H9 (cell line): Measurements from ENCODE around the gene MLC1. TPM values are rescaled to one million over a fixed set of nuclear protein-coding genes. Genes with fewer than 3 reads are reported as not detected.

Source experiments
- DNase-seq: peaks from one replicate; pipeline ENCODE4 v3.0.0-alpha.2; 2017
- H2AFZ ChIP-seq: one replicate; pipeline ENCODE4 v1.6.1; 2013; ENCODE audit warnings: mild to moderate bottlenecking, low read length, control low read depth, moderate library complexity
- H2AK5ac ChIP-seq: 2 replicates; pipeline ENCODE4 v1.6.1; 2013; ENCODE audit warnings: low read length, control low read depth, mixed read lengths; ENCODE audit not compliant: insufficient read length
- H2BK120ac ChIP-seq: one replicate; pipeline ENCODE4 v1.6.1; 2013; ENCODE audit warnings: low read depth, mild to moderate bottlenecking, low read length, control low read depth, inconsistent platforms; ENCODE audit not compliant: poor library complexity, severe bottlenecking
- H2BK12ac ChIP-seq: 2 replicates; pipeline ENCODE4 v1.6.1; 2013; ENCODE audit warnings: low read length, control low read depth, mixed read lengths, low read depth; ENCODE audit not compliant: insufficient read length
- H2BK15ac ChIP-seq: 2 replicates; pipeline ENCODE4 v1.6.1; 2013; ENCODE audit warnings: low read depth, low read length, control low read depth
- H2BK20ac ChIP-seq: one replicate; pipeline ENCODE4 v1.6.1; 2013; ENCODE audit warnings: low read depth, mild to moderate bottlenecking, low read length, control low read depth, inconsistent platforms; ENCODE audit not compliant: poor library complexity, severe bottlenecking
- H2BK5ac ChIP-seq: 2 replicates; pipeline ENCODE4 v1.6.1; 2013; ENCODE audit warnings: low read length, control low read depth, mixed read lengths; ENCODE audit not compliant: insufficient read length
- H3K14ac ChIP-seq: 2 replicates; pipeline ENCODE4 v1.6.1; 2013; ENCODE audit warnings: low read length, control low read depth; ENCODE audit not compliant: insufficient read depth
- H3K18ac ChIP-seq: 2 replicates; pipeline ENCODE4 v1.6.1; 2013; ENCODE audit warnings: low read depth, mild to moderate bottlenecking, mixed read lengths, low read length, control low read depth; ENCODE audit not compliant: insufficient read length
- H3K23ac ChIP-seq: 2 replicates; pipeline ENCODE4 v1.6.1; 2013; ENCODE audit warnings: low read length, control low read depth, mixed read lengths, low read depth; ENCODE audit not compliant: insufficient read length
- H3K23me2 ChIP-seq: 2 replicates; pipeline ENCODE4 v1.6.1; 2013; ENCODE audit warnings: low read depth, mild to moderate bottlenecking, mixed read lengths, low read length, control low read depth; ENCODE audit not compliant: insufficient read length, poor library complexity, severe bottlenecking
- H3K27ac ChIP-seq: 2 replicates; pipeline ENCODE4 v1.5.1; 2013; ENCODE audit warnings: low read length, control low read depth, mixed read lengths, low read depth; ENCODE audit not compliant: insufficient read length
- H3K27me3 ChIP-seq: 2 replicates; pipeline ENCODE4 v1.6.1; 2013; ENCODE audit warnings: low read length, control low read depth, inconsistent platforms; ENCODE audit not compliant: insufficient read depth
- H3K4ac ChIP-seq: 2 replicates; pipeline ENCODE4 v1.6.1; 2013; ENCODE audit warnings: low read depth, mild to moderate bottlenecking, control low read depth, inconsistent platforms, low read length, moderate library complexity
- H3K4me1 ChIP-seq: 2 replicates; pipeline ENCODE4 v1.6.1; 2013; ENCODE audit warnings: low read length, control low read depth, inconsistent platforms; ENCODE audit not compliant: insufficient read depth
- H3K4me2 ChIP-seq: 2 replicates; pipeline ENCODE4 v1.6.1; 2013; ENCODE audit warnings: low read length, control low read depth, mixed read lengths; ENCODE audit not compliant: insufficient read length, insufficient read depth
- H3K56ac ChIP-seq: 2 replicates; pipeline ENCODE4 v1.6.1; 2013; ENCODE audit warnings: low read depth, mild to moderate bottlenecking, mixed read lengths, low read length, control low read depth; ENCODE audit not compliant: insufficient read length
- H3K79me1 ChIP-seq: 2 replicates; pipeline ENCODE4 v1.6.1; 2013; ENCODE audit warnings: low read depth, mild to moderate bottlenecking, moderate library complexity, low read length, control low read depth, inconsistent platforms; ENCODE audit not compliant: insufficient read depth, poor library complexity, severe bottlenecking
- H3K79me2 ChIP-seq: 2 replicates; pipeline ENCODE4 v1.6.1; 2013; ENCODE audit warnings: low read length, control low read depth, inconsistent platforms; ENCODE audit not compliant: insufficient read depth
- H3K9ac ChIP-seq: 2 replicates; pipeline ENCODE4 v1.6.1; 2013; ENCODE audit warnings: low read length, control low read depth, mixed read lengths; ENCODE audit not compliant: insufficient read length; ENCODE audit errors: extremely low read depth
- H3K9me3 ChIP-seq: one replicate; pipeline ENCODE4 v1.6.1; 2013; ENCODE audit warnings: low read depth, low read length, inconsistent platforms; ENCODE audit not compliant: control insufficient read depth
- H3T11ph ChIP-seq: one replicate; pipeline ENCODE4 v1.6.1; 2013; ENCODE audit warnings: mild to moderate bottlenecking, low read length, control low read depth, inconsistent platforms
- H4K20me1 ChIP-seq: one replicate; pipeline ENCODE4 v1.6.1; 2013; ENCODE audit not compliant: control insufficient read depth, insufficient read length, insufficient read depth
- H4K5ac ChIP-seq: 2 replicates; pipeline ENCODE4 v1.6.1; 2013; ENCODE audit warnings: low read depth, mild to moderate bottlenecking, mixed read lengths, low read length, control low read depth; ENCODE audit not compliant: insufficient read length
- H4K8ac ChIP-seq: replicated peaks from 2 replicates; pipeline ENCODE4 v1.6.1; 2013; ENCODE audit warnings: low read length, control low read depth, mixed read lengths, low read depth; ENCODE audit not compliant: insufficient read length
- H4K91ac ChIP-seq: 2 replicates; pipeline ENCODE4 v1.6.1; 2013; ENCODE audit warnings: low read depth, mild to moderate bottlenecking, moderate library complexity, mixed read lengths, low read length, control low read depth; ENCODE audit not compliant: insufficient read length
- H3K27ac Mint-ChIP-seq, 3 experiments: 2 replicates in 2 of 3; 3 replicates in 1 of 3; pipeline ENCODE4 v1.8.0; 2020 to 2021; ENCODE audit warnings: mixed read lengths in 3 of 3, mild to moderate bottlenecking in 1 of 3, moderate library complexity in 1 of 3
- H3K27me3 Mint-ChIP-seq: 2 replicates; pipeline ENCODE4 v1.8.0; 2021; ENCODE audit warnings: low read depth, mild to moderate bottlenecking, moderate library complexity, mixed read lengths
- H3K36me3 Mint-ChIP-seq, 3 experiments: 2 replicates in 2 of 3; 3 replicates in 1 of 3; pipeline ENCODE4 v1.8.0; 2020 to 2021; ENCODE audit warnings: low read depth in 3 of 3, mixed read lengths in 3 of 3; ENCODE audit not compliant: insufficient read depth in 1 of 3
- H3K4me1 Mint-ChIP-seq, 2 experiments: 2 replicates each; pipeline ENCODE4 v1.8.0; 2020; ENCODE audit warnings: mixed read lengths in 2 of 2
- H3K4me3 Mint-ChIP-seq, 2 experiments: 2 replicates in 1 of 2; 3 replicates in 1 of 2; pipeline ENCODE4 v1.8.0; 2020 to 2021; ENCODE audit warnings: mild to moderate bottlenecking in 2 of 2, mixed read lengths in 2 of 2, moderate library complexity in 1 of 2
- H3K9me3 Mint-ChIP-seq, 2 experiments: 2 replicates in 1 of 2; 3 replicates in 1 of 2; pipeline ENCODE4 v1.8.0; 2020; ENCODE audit warnings: mild to moderate bottlenecking in 2 of 2, mixed read lengths in 2 of 2, moderate library complexity in 1 of 2
- CTCF ChIP-seq: fragments of 200-600 bp; sonication (generic); conservative IDR thresholded peaks from 3 replicates; pipeline ENCODE4 v1.8.0; 2021; ENCODE audit warnings: antibody characterized with exemption, mild to moderate bottlenecking
- WGBS: extraction: QIAGEN DNeasy Blood & Tissue Kit; methylation state at CpG from one replicate; pipeline ENCODE4 v1.1.7; 2013; ENCODE audit warnings: missing lambda C conversion rate, low lambda C conversion rate, mixed read lengths; ENCODE audit not compliant: insufficient read length; ENCODE audit errors: extremely low coverage; 5-methylcytosine and 5-hydroxymethylcytosine counted together
- total RNA-seq: library from RNA; stranded (reverse); gene quantifications from 2 replicates; pipeline ENCODE4 v1.2.1, GENCODE V29; 2021

The MLC1 gene
- total RNA-seq, 1 experiment from 2014 or later, result not detected

- no peaks in the 10 kb centered on the region; the same call in 1 of the 2 replicates for H3K27me3 ChIP-seq
- H4K8ac ChIP-seq, result no peak overlapping the region
- H4K5ac ChIP-seq, result no peak overlapping the region
- no peaks in the 10 kb centered on the region for H3K79me1 ChIP-seq
- no peak overlapping the region for H2AK5ac ChIP-seq
- no peak overlapping the region for H2AFZ ChIP-seq
- H3K4ac ChIP-seq, result no peak overlapping the region
- no CpG with 5 or more reads among the region's 34 CpGs for WGBS
- H2BK12ac ChIP-seq, result no peak overlapping the region
- Mint-ChIP-seq H3K9me3 (peaks cover 5 to 9% of the 10 kb centered on the region in 2 experiments; a peak in 3 of 5 replicates), H3K36me3 (no peaks in the 10 kb centered on the region; a peak in 1 of 7 replicates), H3K27me3 (peaks cover 51% of the 10 kb centered on the region), H3K27ac (no peak overlapping the region; a peak in 1 of 7 replicates), H3K4me3 (no peak overlapping the region), H3K4me1 (peaks cover 9 to 12% of the 10 kb centered on the region in 2 experiments)
- no peak overlapping the region for H4K91ac ChIP-seq
- no peak overlapping the region for H2BK120ac ChIP-seq
- no peaks in the 10 kb centered on the region for H4K20me1 ChIP-seq
- H2BK20ac ChIP-seq, result no peak overlapping the region
- no peak overlapping the region for H3K18ac ChIP-seq
- no peaks in the 10 kb centered on the region for H3K79me2 ChIP-seq
- DNase-seq, result no peak
- H2BK15ac ChIP-seq, result no peak overlapping the region
- no peaks in the 10 kb centered on the region; the same call in 1 of the 2 replicates for H3K4me1 ChIP-seq
- no peak overlapping the region for H3K27ac ChIP-seq
- no peak overlapping the region for H3T11ph ChIP-seq
- no peak overlapping the region for H3K14ac ChIP-seq
- no peak for TF ChIP-seq CTCF
- no peak overlapping the region for H2BK5ac ChIP-seq
- no peak overlapping the region for H3K4me2 ChIP-seq
- H3K23me2 ChIP-seq, result peaks cover 10% of the 10 kb centered on the region
- H3K9ac ChIP-seq, result no peak overlapping the region
- no peaks in the 10 kb centered on the region for H3K9me3 ChIP-seq
- H3K56ac ChIP-seq, result no peak overlapping the region
- H3K23ac ChIP-seq, result no peak overlapping the region
These were observed 28.8 kb downstream of the MLC1 start for GRCh38 chr22:50056214-50056972.
